AG09309 (cell line): ENCODE data around the gene GNG13.
"Not testable (repeated sequence)": the region's sequence is repeated elsewhere in the genome, so short reads cannot be mapped to it uniquely, and the experiment has no call there.

Source experiments
- DNase-seq: peaks from one replicate; pipeline ENCODE4 v3.0.0-alpha.2; 2010; ENCODE audit warnings: low read depth
- H3K4me3 ChIP-seq: 2 replicates; pipeline ENCODE4 v1.5.1; 2011; ENCODE audit warnings: mild to moderate bottlenecking, low read depth, low read length, moderate library complexity; ENCODE audit not compliant: control insufficient read depth
- TF ChIP-seq, protein P1 (sequence below): IDR thresholded peaks from 2 replicates; pipeline ENCODE4 v1.5.1; 2011; ENCODE audit warnings: mild to moderate bottlenecking, low read depth, low read length, inconsistent platforms; ENCODE audit not compliant: insufficient read depth, control insufficient read depth; ENCODE audit errors: missing control alignments

GNG13 gene

DNA sequence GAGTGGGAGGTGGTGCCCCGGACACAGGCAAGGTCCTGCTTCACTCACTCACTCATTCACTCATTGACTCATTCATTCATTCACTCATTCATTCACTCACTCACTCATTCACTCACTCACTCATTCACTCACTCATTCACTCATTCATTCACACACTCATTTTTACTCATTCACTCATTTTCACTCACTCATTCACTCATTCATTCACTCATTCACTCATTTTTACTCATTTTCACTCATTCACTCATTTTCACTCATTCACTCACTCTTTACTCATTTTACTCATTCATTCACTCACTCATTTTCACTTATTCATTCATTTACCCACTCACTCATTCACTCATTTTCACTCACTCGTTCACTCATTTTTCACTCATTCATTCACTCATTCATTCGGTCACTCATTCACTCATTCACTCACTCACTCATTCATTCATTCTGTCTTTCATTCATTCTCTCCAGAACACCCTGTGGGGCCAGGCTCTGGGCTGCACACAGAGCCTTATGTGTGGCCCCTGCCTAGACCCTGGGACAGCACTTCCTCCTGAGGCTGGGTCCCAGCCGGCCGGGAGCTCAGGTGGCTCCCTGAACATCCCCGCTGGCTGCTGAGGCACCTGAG is 21.5 kb downstream of the GNG13 start:
- no peak for DNase-seq
- H3K4me3 ChIP-seq: no peak overlapping the region
- TF ChIP-seq, protein P1, sequence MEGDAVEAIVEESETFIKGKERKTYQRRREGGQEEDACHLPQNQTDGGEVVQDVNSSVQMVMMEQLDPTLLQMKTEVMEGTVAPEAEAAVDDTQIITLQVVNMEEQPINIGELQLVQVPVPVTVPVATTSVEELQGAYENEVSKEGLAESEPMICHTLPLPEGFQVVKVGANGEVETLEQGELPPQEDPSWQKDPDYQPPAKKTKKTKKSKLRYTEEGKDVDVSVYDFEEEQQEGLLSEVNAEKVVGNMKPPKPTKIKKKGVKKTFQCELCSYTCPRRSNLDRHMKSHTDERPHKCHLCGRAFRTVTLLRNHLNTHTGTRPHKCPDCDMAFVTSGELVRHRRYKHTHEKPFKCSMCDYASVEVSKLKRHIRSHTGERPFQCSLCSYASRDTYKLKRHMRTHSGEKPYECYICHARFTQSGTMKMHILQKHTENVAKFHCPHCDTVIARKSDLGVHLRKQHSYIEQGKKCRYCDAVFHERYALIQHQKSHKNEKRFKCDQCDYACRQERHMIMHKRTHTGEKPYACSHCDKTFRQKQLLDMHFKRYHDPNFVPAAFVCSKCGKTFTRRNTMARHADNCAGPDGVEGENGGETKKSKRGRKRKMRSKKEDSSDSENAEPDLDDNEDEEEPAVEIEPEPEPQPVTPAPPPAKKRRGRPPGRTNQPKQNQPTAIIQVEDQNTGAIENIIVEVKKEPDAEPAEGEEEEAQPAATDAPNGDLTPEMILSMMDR: no peak

- TF ChIP-seq, protein P1: no peak
- DNase-seq: no peak
- H3K4me3 ChIP-seq: no peak overlapping the region
Observed at GRCh38 chr16:778447-778846, 22.1 kb downstream of the GNG13 start.

DNA sequence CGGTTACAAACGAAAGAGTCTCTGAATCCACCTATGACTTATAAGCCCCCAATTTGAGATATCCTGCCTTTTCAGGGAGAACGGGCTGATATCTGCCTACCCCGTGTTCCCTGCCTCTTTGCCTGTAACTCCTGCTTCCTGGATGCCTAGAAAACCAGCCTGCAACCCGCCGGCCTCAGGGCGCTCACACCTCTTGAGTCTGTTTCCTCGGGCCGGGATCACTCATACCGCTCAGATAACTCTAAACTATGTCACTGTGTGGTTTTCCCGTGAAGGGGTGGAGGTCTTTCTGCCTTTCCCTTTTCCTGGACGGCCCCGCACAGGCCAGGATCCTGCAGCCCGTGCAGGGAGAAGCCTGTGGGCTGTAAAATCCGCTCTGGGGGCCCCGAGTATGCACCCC is 22.7 kb downstream of the GNG13 start:
- no peak overlapping the region for H3K4me3 ChIP-seq
- TF ChIP-seq, protein P1: no peak
- no peak for DNase-seq

GRCh38 chr16:776824-777223 is 23.7 kb downstream of the GNG13 start:
- no peak for DNase-seq

GRCh38 chr16:776298-776697 is 24.2 kb downstream of the GNG13 start:
- DNase-seq, H3K4me3 ChIP-seq: not testable (repeated sequence)

More at GRCh38 chr16:776824-777223, 23.7 kb downstream of the GNG13 start:
- H3K4me3 ChIP-seq: no peak overlapping the region
- TF ChIP-seq, protein P1: no peak

DNA sequence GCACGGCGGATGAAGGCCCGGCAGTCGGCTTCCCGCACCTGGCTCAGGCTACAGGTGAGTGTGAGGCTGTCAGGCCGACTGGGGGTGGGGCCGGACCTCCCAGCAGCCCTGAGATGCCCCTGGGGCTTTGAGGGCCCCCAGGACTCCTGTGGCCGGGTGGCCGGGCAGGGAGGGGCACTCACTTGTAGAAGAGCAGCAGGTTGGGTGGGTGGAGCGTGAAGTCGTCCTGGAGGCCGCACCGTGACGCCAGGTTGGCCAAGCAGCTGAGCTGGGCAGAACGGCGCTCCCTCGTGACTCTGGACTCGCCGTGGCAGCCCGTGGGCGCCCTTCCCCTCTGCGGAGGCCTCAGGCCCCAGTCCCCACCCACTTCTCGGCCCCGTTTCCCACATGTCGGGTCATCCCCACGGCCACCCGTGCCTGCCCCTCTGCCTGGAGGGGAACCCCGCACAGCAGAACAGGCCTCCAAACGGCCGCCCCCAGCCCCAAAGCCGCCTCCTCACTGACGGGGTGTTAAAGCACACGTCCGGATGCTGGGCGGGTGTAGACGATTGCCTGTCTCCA is 25.2 kb downstream of the GNG13 start:
- no peak for DNase-seq
- TF ChIP-seq, protein P1: no peak
- H3K4me3 ChIP-seq: no peak overlapping the region

DNA sequence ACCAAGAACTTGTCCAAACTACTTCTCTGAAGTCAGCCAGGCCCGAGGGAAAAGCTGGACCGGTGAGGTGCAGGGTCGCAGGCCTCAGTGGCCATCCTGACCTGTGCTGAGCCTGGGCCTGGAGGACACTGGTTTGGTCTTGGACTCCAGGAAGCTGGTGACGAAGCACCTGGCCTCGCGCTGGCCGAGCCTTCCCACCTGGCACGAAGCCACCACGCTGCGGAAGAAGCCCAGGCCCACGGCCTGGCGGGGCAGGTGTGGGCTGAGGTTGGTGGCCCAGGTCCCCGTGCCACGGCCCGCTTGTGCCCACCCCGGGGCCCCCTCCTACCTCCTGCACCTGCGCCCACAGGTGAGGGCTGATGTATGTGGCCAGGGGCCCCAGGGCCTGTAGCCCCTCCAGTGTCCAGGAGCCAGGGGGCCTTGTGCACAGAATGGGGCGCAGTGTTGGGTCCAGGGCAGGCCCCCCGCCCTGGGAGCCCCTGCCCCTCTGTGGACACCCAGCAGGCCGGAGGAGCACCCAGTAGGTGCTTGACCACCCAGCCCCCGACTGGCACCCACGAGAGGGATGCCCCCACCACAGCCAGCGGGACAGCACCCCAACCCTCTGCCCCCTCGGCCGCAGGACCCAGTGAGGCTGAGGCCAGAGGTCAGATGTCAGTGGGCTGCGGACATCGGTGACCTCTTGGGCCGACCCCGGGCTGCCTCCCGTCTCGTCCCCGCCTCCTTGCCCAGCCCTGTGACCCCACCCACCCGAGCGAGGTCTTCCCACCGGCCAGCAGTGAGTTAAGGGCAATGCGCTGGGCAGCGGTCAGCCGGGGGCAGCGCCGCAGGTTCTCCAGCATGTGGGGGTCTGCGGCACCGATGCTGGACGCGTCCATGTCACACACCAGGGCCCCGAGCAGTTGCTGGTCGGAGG is 26.2 kb downstream of the GNG13 start:
- no peak for DNase-seq
- TF ChIP-seq, protein P1: no peak
- no peak overlapping the region for H3K4me3 ChIP-seq
